Prostate gland (tissue), 2 donors: Measurements from ENCODE around the gene ALG1.

ENCODE experiments used
- POLR2A ChIP-seq: fragments of 450-650 bp; IDR thresholded peaks from one replicate; pipeline ENCODE4 v1.6.1; 2016; ENCODE audit warnings: antibody characterized with exemption, mild to moderate bottlenecking
- TF ChIP-seq, protein P1 (sequence below), 4 experiments: fragments of 200-600 bp in 2 of 4; fragments of 450-650 bp in 2 of 4; sonication (generic) in 2 of 4; IDR thresholded peaks; 1 replicate in 3 of 4; 2 replicates in 1 of 4; pipeline ENCODE4 v1.5.1; 2016 to 2019; ENCODE audit warnings: antibody characterized with exemption in 4 of 4, mild to moderate bottlenecking in 2 of 4, moderate library complexity in 2 of 4

DNA sequence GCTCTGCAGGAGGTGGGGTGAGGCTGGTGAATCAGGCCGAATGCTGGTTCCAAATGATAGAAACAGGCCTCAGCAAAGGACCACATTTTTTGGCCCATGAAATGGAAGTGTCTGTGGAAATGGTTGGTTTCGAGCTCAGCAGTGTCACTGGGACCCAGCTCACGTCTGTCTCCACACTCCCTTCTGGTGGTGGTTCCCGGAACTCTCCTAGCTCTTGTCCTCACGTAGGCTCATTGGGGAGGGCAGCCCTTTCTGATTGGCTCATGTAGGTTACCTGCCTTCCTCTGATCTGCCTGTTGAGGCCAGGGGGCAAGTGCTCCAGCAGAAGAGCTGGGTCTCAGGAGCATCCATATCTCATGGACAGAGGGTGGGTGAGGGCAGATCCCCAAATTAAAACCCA, 4.0 kb downstream of the ALG1 start:
- TF ChIP-seq, protein P1, sequence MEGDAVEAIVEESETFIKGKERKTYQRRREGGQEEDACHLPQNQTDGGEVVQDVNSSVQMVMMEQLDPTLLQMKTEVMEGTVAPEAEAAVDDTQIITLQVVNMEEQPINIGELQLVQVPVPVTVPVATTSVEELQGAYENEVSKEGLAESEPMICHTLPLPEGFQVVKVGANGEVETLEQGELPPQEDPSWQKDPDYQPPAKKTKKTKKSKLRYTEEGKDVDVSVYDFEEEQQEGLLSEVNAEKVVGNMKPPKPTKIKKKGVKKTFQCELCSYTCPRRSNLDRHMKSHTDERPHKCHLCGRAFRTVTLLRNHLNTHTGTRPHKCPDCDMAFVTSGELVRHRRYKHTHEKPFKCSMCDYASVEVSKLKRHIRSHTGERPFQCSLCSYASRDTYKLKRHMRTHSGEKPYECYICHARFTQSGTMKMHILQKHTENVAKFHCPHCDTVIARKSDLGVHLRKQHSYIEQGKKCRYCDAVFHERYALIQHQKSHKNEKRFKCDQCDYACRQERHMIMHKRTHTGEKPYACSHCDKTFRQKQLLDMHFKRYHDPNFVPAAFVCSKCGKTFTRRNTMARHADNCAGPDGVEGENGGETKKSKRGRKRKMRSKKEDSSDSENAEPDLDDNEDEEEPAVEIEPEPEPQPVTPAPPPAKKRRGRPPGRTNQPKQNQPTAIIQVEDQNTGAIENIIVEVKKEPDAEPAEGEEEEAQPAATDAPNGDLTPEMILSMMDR (IDR thresholded peaks at IDR 0.05) = no peak
- no peak for TF ChIP-seq POLR2A
